Smooth muscle cell (in vitro differentiated cells): Measurements from ENCODE around the gene PIBF1. TPM values are rescaled to one million over a fixed set of nuclear protein-coding genes. Genes with fewer than 3 reads are reported as not detected.

Source experiments
- DNase-seq: peaks from one replicate; lab custom pipeline; 2025; ENCODE audit not compliant: unreplicated experiment; lab: John Stamatoyannopoulos, UW
- H2AFZ ChIP-seq: fragments of 200-600 bp; sonication (generic); 2 replicates; pipeline ENCODE4 v1.6.0; 2016; ENCODE audit warnings: antibody characterized with exemption, low read depth, mild to moderate bottlenecking
- H3F3A ChIP-seq: fragments of 200-600 bp; sonication (generic); 2 replicates; pipeline ENCODE4 v1.6.0; 2017; ENCODE audit warnings: antibody characterized with exemption, low read depth
- H3K27ac ChIP-seq: fragments of 200-600 bp; sonication (generic); 2 replicates; pipeline ENCODE4 v1.5.1; 2016; ENCODE audit warnings: low read depth, mild to moderate bottlenecking
- H3K27me3 ChIP-seq: fragments of 200-600 bp; sonication (generic); 2 replicates; pipeline ENCODE4 v1.6.1; 2016; ENCODE audit warnings: low read depth, mild to moderate bottlenecking
- H3K36me3 ChIP-seq: fragments of 200-600 bp; sonication (generic); 2 replicates; pipeline ENCODE4 v1.5.1; 2016; ENCODE audit warnings: low read depth
- H3K4me1 ChIP-seq: fragments of 200-600 bp; sonication (generic); 2 replicates; pipeline ENCODE4 v1.5.1; 2016; ENCODE audit warnings: low read depth
- H3K4me2 ChIP-seq: fragments of 200-600 bp; sonication (generic); 2 replicates; pipeline ENCODE4 v1.6.0; 2016; ENCODE audit warnings: mild to moderate bottlenecking
- H3K4me3 ChIP-seq: fragments of 200-600 bp; sonication (generic); 2 replicates; pipeline ENCODE4 v1.5.1; 2016; ENCODE audit warnings: mild to moderate bottlenecking
- H3K79me2 ChIP-seq: fragments of 200-600 bp; sonication (generic); 2 replicates; pipeline ENCODE4 v1.6.0; 2016; ENCODE audit warnings: low read depth, mild to moderate bottlenecking
- H3K9ac ChIP-seq: fragments of 200-600 bp; sonication (generic); 2 replicates; pipeline ENCODE4 v1.6.0; 2016; ENCODE audit warnings: low read depth
- H3K9me3 ChIP-seq: fragments of 200-600 bp; sonication (generic); replicated peaks from 2 replicates; pipeline ENCODE4 v1.5.1; 2016; ENCODE audit warnings: low read depth
- H4K20me1 ChIP-seq: fragments of 200-600 bp; sonication (generic); 2 replicates; pipeline ENCODE4 v1.6.0; 2016; ENCODE audit warnings: low read depth
- CTCF ChIP-seq: fragments of 200-600 bp; sonication (generic); IDR thresholded peaks from 2 replicates; pipeline ENCODE4 v1.5.1; 2017; ENCODE audit warnings: borderline replicate concordance, mild to moderate bottlenecking, antibody characterized with exemption; ENCODE audit not compliant: insufficient read depth, poor library complexity, severe bottlenecking
- WGBS: methylation state at CpG from one replicate; pipeline ENCODE4 v1.1.7; 2016; ENCODE audit warnings: low lambda C conversion rate; 5-methylcytosine and 5-hydroxymethylcytosine counted together
- polyA plus RNA-seq: library from polyadenylated mRNA; unstranded; fragments of >200 nt; fragmentation: Nextera tagmentation; extraction: Ambion mirVana; gene quantifications from 2 replicates; pipeline ENCODE4 v1.2.1, GENCODE V29; 2016
- total RNA-seq: library from RNA; depleted of rRNA; stranded (reverse); fragments of >200 nt; gene quantifications from 2 replicates; pipeline ENCODE4 v1.2.3, GENCODE V29; 2014

PIBF1 gene
- total and polyA plus RNA-seq, 2 experiments from 2014 or later = 14.1 to 30.8 TPM

- H3K27ac ChIP-seq = peak overlapping the region; percentile 97
- TF ChIP-seq CTCF = no peak
- H4K20me1 ChIP-seq = peaks cover 15% of the 10 kb centered on the region
- no peaks in the 10 kb centered on the region for H3K9me3 ChIP-seq
- peak overlapping the region; percentile 92 for H3K9ac ChIP-seq
- peak overlapping the region; percentile 86 for H3K4me2 ChIP-seq
- 80% methylated on average over 9 of the region's 9 CpGs for WGBS
- peak overlapping the region; percentile 60 for H3K4me3 ChIP-seq
- no peak for DNase-seq
- H2AFZ ChIP-seq = no peak overlapping the region
- no peaks in the 10 kb centered on the region for H3K27me3 ChIP-seq
- peaks cover 4% of the 10 kb centered on the region for H3F3A ChIP-seq
- H3K79me2 ChIP-seq = peaks cover 14% of the 10 kb centered on the region
- H3K36me3 ChIP-seq = no peaks in the 10 kb centered on the region
- H3K4me1 ChIP-seq = peaks cover 7% of the 10 kb centered on the region
These were observed 279.9 kb downstream of the PIBF1 start for GRCh38 chr13:73061876-73062275.

GRCh38 chr13:73062468-73062867 is 280.5 kb downstream of the PIBF1 start:
- H3K9ac ChIP-seq = no peak overlapping the region
- no peak overlapping the region for H3K4me2 ChIP-seq
- peaks cover 15% of the 10 kb centered on the region for H4K20me1 ChIP-seq
- peaks cover 14% of the 10 kb centered on the region for H3K79me2 ChIP-seq
- H3K4me3 ChIP-seq = peak overlapping the region; percentile 60
- WGBS = 94% methylated on average over 13 of the region's 13 CpGs
- H3F3A ChIP-seq = peaks cover 4% of the 10 kb centered on the region
- no peaks in the 10 kb centered on the region for H3K27me3 ChIP-seq
- no peak overlapping the region for H2AFZ ChIP-seq
- peaks cover 7% of the 10 kb centered on the region for H3K4me1 ChIP-seq
- no peaks in the 10 kb centered on the region for H3K9me3 ChIP-seq
- H3K27ac ChIP-seq = peak overlapping the region; percentile 97
- TF ChIP-seq CTCF = no peak
- no peak for DNase-seq
- H3K36me3 ChIP-seq = no peaks in the 10 kb centered on the region

GRCh38 chr13:73063166-73063565 is 281.2 kb downstream of the PIBF1 start:
- WGBS = 71% methylated on average over 3 of the region's 3 CpGs
- DNase-seq = no peak
- Histone ChIP-seq H3K4me1 (peaks cover 3% of the 10 kb centered on the region), H4K20me1 (peaks cover 15% of the 10 kb centered on the region), H3K4me3 (peak overlapping the region; percentile 60), H3K79me2 (peaks cover 14% of the 10 kb centered on the region), H3K9ac (no peak overlapping the region), H2AFZ (no peak overlapping the region), H3K36me3 (peaks cover 2% of the 10 kb centered on the region), H3F3A (peaks cover 4% of the 10 kb centered on the region), H3K4me2 (peak overlapping the region; percentile 38), H3K27me3 (no peaks in the 10 kb centered on the region), H3K9me3 (no peaks in the 10 kb centered on the region), H3K27ac (no peak overlapping the region)
- TF ChIP-seq CTCF = no peak

- Histone ChIP-seq H3K27ac (peak overlapping the region; percentile 45), H3K36me3 (peaks cover 2% of the 10 kb centered on the region), H3K4me3 (peak overlapping the region; percentile 60), H3K9ac (no peak overlapping the region), H3K4me1 (peaks cover 3% of the 10 kb centered on the region), H4K20me1 (peaks cover 15% of the 10 kb centered on the region), H3K79me2 (peaks cover 14% of the 10 kb centered on the region), H3K9me3 (no peaks in the 10 kb centered on the region), H3F3A (peaks cover 4% of the 10 kb centered on the region), H3K27me3 (no peaks in the 10 kb centered on the region), H3K4me2 (peak overlapping the region; percentile 35), H2AFZ (no peak overlapping the region)
- WGBS = 73% methylated on average over 2 of the region's 2 CpGs
- TF ChIP-seq CTCF = no peak
- DNase-seq = no peak
These were observed 283.1 kb downstream of the PIBF1 start for GRCh38 chr13:73065036-73065435.
